Activated CD4-positive, alpha-beta T cell treated with anti-CD3 and anti-CD28 coated beads, Interleukin-2, amount 10 ng/mL, durations not matched to agents 7 days and 5 days (primary cell): ENCODE data around the gene PLA1A. TPM values are rescaled to one million over a fixed set of nuclear protein-coding genes. Genes with fewer than 3 reads are reported as not detected.
A peak's percentile ranks its signal among the peaks of the same experiment; 100 is the strongest.
"Not testable (repeated sequence)": the region's sequence is repeated elsewhere in the genome, so short reads cannot be mapped to it uniquely, and the experiment has no call there.

ENCODE experiments used
- CTCF ChIA-PET: fragments of 350-600 bp; sonication (Branson Sonifier 250); formaldehyde crosslinking; loops from one replicate; lab custom pipeline; 2021; ENCODE audit warnings: antibody characterized with exemption; lab: Charles Lee
- POLR2A ChIA-PET: fragments of 350-600 bp; sonication (Branson Sonifier 250); formaldehyde crosslinking; loops from one replicate; lab custom pipeline; 2021; ENCODE audit warnings: antibody characterized with exemption; lab: Charles Lee
- DNase-seq: peaks from one replicate; pipeline ENCODE4 v3.0.0-alpha.2; 2020
- H3K27ac Mint-ChIP-seq: one replicate; pipeline ENCODE4 v1.8.0; 2021; ENCODE audit warnings: mild to moderate bottlenecking, moderate library complexity, mixed read lengths
- H3K27me3 Mint-ChIP-seq: one replicate; pipeline ENCODE4 v1.8.0; 2021; ENCODE audit warnings: mixed read lengths
- H3K36me3 Mint-ChIP-seq: one replicate; pipeline ENCODE4 v1.8.0; 2021; ENCODE audit warnings: low read depth, mixed read lengths
- H3K4me1 Mint-ChIP-seq: one replicate; pipeline ENCODE4 v1.8.0; 2021; ENCODE audit warnings: mixed read lengths
- H3K4me3 Mint-ChIP-seq: one replicate; pipeline ENCODE4 v1.8.0; 2021; ENCODE audit warnings: mild to moderate bottlenecking, moderate library complexity, mixed read lengths
- H3K9me3 Mint-ChIP-seq: one replicate; pipeline ENCODE4 v1.8.0; 2021; ENCODE audit warnings: mixed read lengths
- total RNA-seq, 2 experiments: library from RNA; stranded (reverse); gene quantifications; one replicate each; pipeline ENCODE4 v1.2.3, GENCODE V29; 2021

Gene PLA1A
- total RNA-seq, 2 experiments from 2014 or later: not detected

DNA sequence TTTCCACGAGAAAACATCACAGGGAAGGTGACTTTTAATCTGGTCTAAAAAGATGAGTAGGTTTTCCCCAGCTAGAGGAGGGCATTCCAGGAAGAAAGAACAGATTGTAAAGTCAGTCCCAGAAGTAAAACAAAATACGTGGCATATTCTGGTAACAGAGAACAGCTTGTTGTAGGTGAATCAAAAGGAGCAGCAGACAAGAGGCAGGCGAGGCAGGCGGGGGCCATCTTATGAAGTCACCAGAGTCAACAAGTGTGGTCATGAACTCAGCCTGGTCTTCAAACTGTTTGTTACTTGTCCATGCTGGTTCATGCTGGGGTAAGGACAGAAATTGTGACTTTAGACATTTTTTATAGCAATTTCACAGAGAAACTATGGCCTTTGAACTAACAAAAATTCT is 66.7 kb downstream of the PLA1A start:
- Mint-ChIP-seq H3K4me3 (no peak overlapping the region), H3K9me3 (no peaks in the 10 kb centered on the region), H3K27ac (no peak overlapping the region), H3K36me3 (peaks cover 19% of the 10 kb centered on the region), H3K27me3 (no peaks in the 10 kb centered on the region), H3K4me1 (peaks cover 5% of the 10 kb centered on the region)
- no peak for DNase-seq
- CTCF ChIA-PET: no interaction called here
- POLR2A ChIA-PET: no interaction called here

DNA sequence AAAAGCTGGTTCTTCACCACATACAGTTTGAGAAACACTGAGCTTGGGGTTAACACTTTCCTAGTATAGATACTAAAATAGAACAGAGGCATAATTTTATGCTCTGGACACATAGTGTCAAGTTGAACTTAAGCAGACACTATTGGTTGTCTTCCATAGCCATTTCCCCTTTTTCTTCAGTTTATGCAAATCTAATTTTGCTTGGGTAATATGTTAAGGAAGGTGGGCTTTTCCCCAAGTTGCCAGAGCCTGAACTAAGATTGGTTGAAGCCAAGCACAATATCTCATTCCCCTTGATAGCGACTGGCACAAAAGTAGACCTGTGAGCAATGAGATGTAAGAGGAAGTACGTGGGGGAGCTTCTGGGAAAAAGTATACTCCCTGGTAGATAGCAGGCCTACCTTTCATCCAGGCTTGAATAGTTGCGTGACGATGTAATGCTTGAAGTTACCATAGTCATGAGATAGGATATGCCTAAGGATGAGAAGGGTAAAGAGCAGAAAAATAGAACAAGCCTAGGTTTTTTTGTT is 67.2 kb downstream of the PLA1A start:
- ChIA-PET POLR2A (no interaction called here), CTCF (no interaction called here)
- DNase-seq: no peak
- Mint-ChIP-seq H3K27me3 (no peaks in the 10 kb centered on the region), H3K4me3 (no peak overlapping the region), H3K36me3 (peaks cover 19% of the 10 kb centered on the region), H3K27ac (no peak overlapping the region), H3K9me3 (no peaks in the 10 kb centered on the region), H3K4me1 (peaks cover 7% of the 10 kb centered on the region)

DNA sequence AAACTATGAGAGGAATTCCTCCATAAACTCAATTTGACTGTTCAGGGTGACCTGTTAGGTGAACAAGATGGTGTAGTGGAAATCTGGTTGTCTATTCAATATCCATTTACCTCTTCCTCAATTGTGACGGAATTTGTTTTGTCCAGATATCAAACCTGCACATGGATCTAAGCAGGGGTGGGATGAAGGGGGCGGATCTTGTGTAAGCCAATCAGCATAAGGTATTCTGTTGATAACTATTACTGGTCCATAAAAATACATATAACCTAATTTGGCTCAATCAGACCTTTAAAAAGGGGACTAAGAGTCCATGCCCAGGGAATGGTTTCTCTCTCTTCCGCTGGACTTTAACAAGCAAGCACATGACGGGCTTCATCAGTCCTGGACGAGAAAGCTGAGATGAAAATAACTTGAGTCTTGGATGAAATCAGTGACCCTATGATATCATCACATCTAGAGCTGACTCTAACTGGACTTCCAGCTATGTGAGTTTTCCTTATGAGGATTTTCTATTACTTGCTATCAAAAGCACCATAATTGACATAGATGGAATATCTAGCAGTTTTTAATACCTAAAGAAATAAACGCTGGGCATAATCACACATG is 68.4 kb downstream of the PLA1A start:
- Mint-ChIP-seq H3K27ac (no peak overlapping the region), H3K36me3 (peaks cover 25% of the 10 kb centered on the region), H3K4me1 (peaks cover 8% of the 10 kb centered on the region), H3K9me3 (no peaks in the 10 kb centered on the region), H3K4me3 (no peak overlapping the region), H3K27me3 (no peaks in the 10 kb centered on the region)
- POLR2A ChIA-PET: no interaction called here
- CTCF ChIA-PET: interaction anchor here (1.0 kb wide), 1 partner anchor 9 kb away, joined by 3 read pairs; no protein-coding TSS in a partner anchor
- DNase-seq: no peak

DNA sequence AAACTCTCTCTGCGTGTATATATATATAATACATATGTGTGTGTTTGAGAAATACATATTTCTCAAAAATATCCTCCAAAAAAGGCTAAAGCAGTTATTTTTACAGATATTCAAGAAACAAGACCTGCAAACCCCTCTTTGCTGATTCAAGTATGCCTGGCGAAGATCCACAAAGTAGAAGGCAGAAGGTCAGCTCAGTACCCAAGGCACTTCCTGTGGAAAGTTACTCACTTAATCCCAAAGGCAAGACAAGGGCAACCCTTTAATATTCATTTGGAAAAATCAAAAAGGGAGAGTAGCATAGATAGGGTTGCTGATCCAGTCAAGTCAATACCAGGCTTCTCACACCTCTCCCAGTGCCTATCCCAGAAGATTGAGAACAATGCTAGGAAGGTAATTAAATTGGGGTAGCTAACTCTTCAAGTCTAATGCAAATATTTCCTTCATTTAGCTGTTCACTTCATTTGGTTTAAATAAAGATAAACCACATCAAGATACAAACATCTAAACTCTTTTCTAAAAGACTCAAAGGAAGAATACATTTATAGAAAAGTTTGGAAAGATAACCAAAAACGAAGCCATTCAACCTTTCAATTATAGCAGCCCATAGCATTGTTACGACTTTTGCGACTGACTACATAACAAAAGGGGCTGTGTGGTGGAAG is 72.4 kb downstream of the PLA1A start:
- Mint-ChIP-seq H3K4me3 (no peak overlapping the region), H3K9me3 (no peaks in the 10 kb centered on the region), H3K36me3 (peaks cover 53% of the 10 kb centered on the region), H3K27ac (no peak overlapping the region), H3K27me3 (no peaks in the 10 kb centered on the region), H3K4me1 (peaks cover 24% of the 10 kb centered on the region)
- no peak for DNase-seq
- CTCF ChIA-PET: interaction anchor here (2.1 kb wide), 1 partner anchor 32 kb away, joined by 5 read pairs; no protein-coding TSS in a partner anchor
- POLR2A ChIA-PET: no interaction called here

DNA sequence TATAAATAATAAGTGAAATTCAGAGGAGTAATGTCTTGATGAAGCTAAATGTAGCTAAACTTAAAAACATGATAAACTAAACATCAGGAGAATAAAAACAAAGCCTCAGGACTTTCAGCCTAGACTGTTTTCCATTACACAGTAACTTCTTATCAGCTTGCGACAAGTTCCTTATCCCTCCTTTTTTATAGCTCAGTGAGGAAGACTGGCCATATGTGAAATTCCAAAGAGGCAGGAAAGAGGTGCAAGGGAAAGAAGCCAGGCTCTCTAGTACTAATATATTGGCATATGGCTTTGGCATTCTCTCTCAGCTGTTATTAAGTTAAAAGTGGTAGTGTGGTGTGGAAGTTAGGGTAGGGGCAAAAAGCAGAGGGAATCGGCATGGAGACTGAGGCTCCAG is 75.1 kb downstream of the PLA1A start:
- Mint-ChIP-seq H3K27me3 (no peaks in the 10 kb centered on the region), H3K4me3 (no peak overlapping the region), H3K27ac (no peak overlapping the region), H3K9me3 (no peaks in the 10 kb centered on the region), H3K4me1 (peaks cover 43% of the 10 kb centered on the region), H3K36me3 (peaks cover 56% of the 10 kb centered on the region)
- ChIA-PET POLR2A (no interaction called here), CTCF (interaction anchor here (0.8 to 1.5 kb wide), 7 partner anchors 8 to 375 kb away, joined by 3 to 6 read pairs (median 4); no protein-coding TSS in a partner anchor)
- no peak for DNase-seq

DNA sequence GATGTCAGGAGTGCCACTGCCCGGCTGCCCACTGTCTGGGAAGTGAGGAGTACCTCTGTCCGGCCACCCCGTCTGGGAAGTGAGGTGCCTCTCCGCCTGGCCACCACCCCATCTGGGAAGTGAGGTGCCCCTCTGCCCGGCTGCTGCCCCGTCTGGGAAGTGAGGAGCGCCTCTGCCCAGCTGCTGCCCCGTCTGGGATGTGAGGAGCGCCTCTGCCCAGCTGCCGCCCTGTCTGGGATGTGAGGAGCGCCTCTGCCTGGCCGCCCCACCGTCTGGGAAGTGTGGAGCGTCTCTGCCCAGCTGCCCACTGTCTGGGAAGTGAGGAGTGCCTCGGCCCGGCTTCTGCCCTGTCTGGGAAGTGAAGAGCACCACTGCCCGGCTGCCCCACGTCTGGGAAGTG is 76.2 kb downstream of the PLA1A start:
- Mint-ChIP-seq H3K27ac (no peak overlapping the region), H3K4me1 (peaks cover 45% of the 10 kb centered on the region), H3K4me3 (no peak overlapping the region), H3K9me3 (no peaks in the 10 kb centered on the region), H3K36me3 (peaks cover 54% of the 10 kb centered on the region), H3K27me3 (no peaks in the 10 kb centered on the region)
- CTCF ChIA-PET: interaction anchor here (0.6 to 1.5 kb wide), 2 partner anchors 20 to 24 kb away, joined by 3 to 4 read pairs; no protein-coding TSS in a partner anchor
- DNase-seq: no peak
- POLR2A ChIA-PET: no interaction called here

DNA sequence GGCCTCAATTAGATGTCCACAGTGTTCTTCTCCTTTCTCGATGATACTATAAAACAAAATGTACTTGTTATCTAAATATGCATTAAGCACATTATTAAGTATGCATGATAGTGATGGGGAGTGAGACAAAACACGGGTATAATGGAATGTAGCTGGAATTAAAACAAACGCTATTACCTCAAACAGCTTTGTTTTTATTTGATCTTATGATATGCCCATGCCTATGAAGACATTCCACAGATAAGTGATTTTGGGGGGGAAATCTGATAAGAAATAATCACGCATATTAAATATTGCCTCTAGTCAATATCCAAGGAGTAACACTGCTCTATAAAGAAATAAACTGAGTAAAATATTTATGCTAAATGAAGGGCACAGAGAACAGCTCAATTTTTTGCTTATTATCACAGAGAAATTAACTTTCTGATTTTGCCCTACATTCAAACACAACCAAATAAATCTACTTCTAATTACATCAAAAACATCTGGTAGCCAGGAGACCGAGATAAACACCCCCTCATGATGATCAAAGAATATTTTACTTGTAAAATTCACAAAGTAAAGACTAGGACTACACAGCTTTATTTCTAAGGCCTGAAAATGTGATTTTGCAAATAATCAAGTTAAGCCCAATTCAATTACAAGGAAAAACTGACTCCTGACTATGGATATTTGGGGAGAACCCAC is 77.6 kb downstream of the PLA1A start:
- Mint-ChIP-seq H3K4me1 (peaks cover 43% of the 10 kb centered on the region), H3K27me3 (no peaks in the 10 kb centered on the region), H3K4me3 (peak overlapping the region; percentile 98), H3K36me3 (peaks cover 50% of the 10 kb centered on the region), H3K9me3 (no peaks in the 10 kb centered on the region), H3K27ac (peak overlapping the region; percentile 98)
- POLR2A ChIA-PET: interaction anchor here (0.6 kb wide), 1 partner anchor 98 kb away, joined by 3 read pairs; no protein-coding TSS in a partner anchor
- CTCF ChIA-PET: interaction anchor here (0.6 to 1.5 kb wide), 10 partner anchors 9 to 436 kb away, joined by 3 to 5 read pairs (median 3); no protein-coding TSS in a partner anchor
- no peak for DNase-seq

DNA sequence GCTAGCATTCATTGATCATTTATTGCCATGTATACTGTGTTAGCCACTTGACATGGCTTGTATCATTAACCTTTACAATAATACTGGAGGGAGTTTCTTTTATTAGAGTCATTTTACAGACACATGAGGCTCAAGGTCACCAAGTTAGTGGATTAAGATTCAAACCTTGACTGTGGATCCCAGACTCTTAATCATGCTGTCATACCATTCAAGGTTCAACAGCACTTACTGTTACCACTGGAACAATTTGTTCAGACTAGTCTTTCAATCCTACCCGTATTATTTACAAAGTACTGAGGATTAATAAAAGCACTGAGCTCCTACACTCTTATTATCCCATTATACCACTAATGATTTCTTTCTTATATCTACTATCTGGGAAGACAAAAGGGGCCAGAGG is 78.3 kb downstream of the PLA1A start:
- Mint-ChIP-seq H3K4me3 (peak overlapping the region; percentile 98), H3K36me3 (peaks cover 44% of the 10 kb centered on the region), H3K27me3 (no peaks in the 10 kb centered on the region), H3K27ac (peak overlapping the region; percentile 98), H3K9me3 (no peaks in the 10 kb centered on the region), H3K4me1 (peaks cover 43% of the 10 kb centered on the region)
- no peak for DNase-seq
- ChIA-PET POLR2A (interaction anchor here (0.6 kb wide), 1 partner anchor 13 kb away, joined by 3 read pairs; no protein-coding TSS in a partner anchor), CTCF (interaction anchor here (0.8 to 1.5 kb wide), 5 partner anchors 10 to 435 kb away, joined by 3 to 4 read pairs (median 3); no protein-coding TSS in a partner anchor)

DNA sequence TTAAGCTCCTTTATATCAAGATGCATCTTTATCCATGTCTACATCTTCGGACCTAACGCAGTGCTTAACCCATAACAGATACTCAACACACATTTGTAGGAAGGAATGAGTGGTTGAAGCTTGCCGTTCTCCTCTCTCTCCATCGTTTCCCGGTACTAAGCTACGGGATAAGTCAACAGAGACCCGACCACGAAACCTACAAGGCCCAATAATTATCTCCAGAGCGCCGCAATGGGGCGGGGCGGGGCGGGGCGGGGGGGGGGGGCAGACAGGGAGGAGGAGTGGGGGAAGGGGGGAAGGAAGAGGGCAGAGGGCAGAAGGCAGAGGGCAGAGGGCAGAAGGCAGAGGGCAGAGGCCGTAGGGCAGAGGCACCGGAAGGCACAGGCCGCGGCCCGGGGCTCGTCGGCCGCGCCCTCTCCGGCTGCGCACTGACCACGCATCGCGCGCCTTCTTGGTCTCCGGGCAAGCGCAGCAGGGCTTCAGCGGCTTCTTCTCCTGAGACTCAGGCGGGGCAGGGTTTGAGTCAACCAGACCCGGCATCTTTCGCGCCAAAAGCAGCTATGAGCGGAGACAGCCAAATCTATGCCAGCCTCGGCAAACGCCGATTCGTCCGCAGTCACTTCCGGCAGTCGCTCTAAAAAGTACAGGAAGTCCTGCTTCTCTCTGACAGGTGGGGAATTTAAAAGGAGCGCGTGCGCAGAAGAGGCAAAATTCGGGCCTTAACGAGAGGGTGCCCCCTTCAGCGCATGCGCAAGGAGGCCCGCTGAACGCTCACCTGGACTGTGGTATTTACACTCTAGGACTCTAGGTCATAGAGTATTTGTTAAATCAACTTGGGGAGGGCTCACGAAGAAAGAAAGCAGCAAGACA is 79.3 kb downstream of the PLA1A start, which contains the start of gene COX17:
COX17 (minus strand) TSS at position 636 of the 870 bp plus-strand sequence; CDS start at position 540, 96 bp downstream.
- peaks cover 39% of the 10 kb centered on the region for H3K4me1 Mint-ChIP-seq
- H3K9me3 Mint-ChIP-seq: no peaks in the 10 kb centered on the region
- no peaks in the 10 kb centered on the region for H3K27me3 Mint-ChIP-seq
- peak; percentile 98 for DNase-seq
- ChIA-PET POLR2A (interaction anchor here (0.6 kb wide), 2 partner anchors 14 to 61 kb away, joined by 3 read pairs; no protein-coding TSS in a partner anchor), CTCF (interaction anchor here (0.8 to 1.4 kb wide), 2 partner anchors 172 to 436 kb away, joined by 3 to 4 read pairs; partner anchors contain the start of gene B4GALT4)
- peak within 1 kb of the TSS; percentile 98 for H3K4me3 Mint-ChIP-seq
- H3K27ac Mint-ChIP-seq: peak within 1 kb of the TSS; percentile 98
- peaks cover 34% of the 10 kb centered on the region for H3K36me3 Mint-ChIP-seq

DNA sequence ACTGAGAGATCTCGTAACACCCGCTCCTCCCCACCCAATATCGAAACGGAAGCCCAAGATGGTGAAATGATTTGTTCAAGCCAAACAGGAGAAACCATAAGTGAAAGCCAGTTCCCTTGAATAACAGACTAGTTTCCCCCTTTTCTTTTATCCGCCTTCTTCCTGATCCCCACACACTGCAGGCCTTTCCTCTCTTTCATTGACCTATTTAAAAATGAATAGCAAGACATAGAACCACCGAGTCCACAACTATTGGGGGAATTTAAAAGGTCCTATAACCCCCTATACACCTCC is 79.9 kb downstream of the PLA1A start:
- Mint-ChIP-seq H3K27me3 (no peaks in the 10 kb centered on the region), H3K9me3 (no peaks in the 10 kb centered on the region), H3K27ac (peak overlapping the region; percentile 98), H3K4me1 (peaks cover 35% of the 10 kb centered on the region), H3K36me3 (peaks cover 30% of the 10 kb centered on the region), H3K4me3 (peak overlapping the region; percentile 98)
- ChIA-PET CTCF (interaction anchor here (1.4 kb wide), 1 partner anchor 437 kb away, joined by 4 read pairs; the partner anchor contains the start of gene B4GALT4), POLR2A (no interaction called here)
- DNase-seq: no peak

DNA sequence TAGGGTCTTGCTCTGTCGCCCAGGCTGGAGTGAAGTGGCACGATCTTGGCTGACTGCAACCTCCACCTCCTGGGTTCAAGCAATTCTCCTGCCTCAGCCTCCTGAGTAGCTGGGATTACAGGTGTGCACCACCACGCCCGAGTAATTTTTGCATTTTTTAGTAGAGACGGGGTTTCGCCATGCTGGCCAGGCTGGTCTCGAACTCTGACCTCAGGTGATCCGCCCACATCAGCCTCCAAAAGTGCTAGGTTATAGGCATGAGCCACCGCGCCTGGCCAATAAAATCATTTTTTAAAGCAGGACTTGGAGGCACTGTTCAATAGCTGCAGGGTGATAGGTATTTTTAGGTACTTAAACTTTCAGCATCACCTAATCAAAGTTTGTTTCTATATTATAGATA is 80.5 kb downstream of the PLA1A start:
- DNase-seq, H3K4me3 Mint-ChIP-seq, POLR2A ChIA-PET, H3K27me3 Mint-ChIP-seq, CTCF ChIA-PET, H3K9me3 Mint-ChIP-seq: not testable (repeated sequence)
- H3K4me1 Mint-ChIP-seq: peaks cover 31% of the 10 kb centered on the region
- peak overlapping the region; percentile 57 for H3K27ac Mint-ChIP-seq
- peaks cover 24% of the 10 kb centered on the region for H3K36me3 Mint-ChIP-seq
